Endothelial cell of umbilical vein (primary cell): ENCODE results near the gene KCNV2. TPM values are rescaled to one million over a fixed set of nuclear protein-coding genes. Genes with fewer than 3 reads are reported as not detected.

ENCODE experiments used
- BruUV-seq: library from RNA; stranded (reverse); fragments of 400-500 nt; replicated peaks from 2 replicates; lab custom pipeline; 2021; lab: Mats Ljungman, UMichigan
- CTCF ChIA-PET: fragments of 300-600, 350-600 bp; sonication (Branson Sonifier 250); formaldehyde crosslinking; loops from one replicate; lab custom pipeline; 2021; ENCODE audit warnings: antibody characterized with exemption, inconsistent platforms; lab: Charles Lee
- POLR2A ChIA-PET: fragments of 300-600, 350-600 bp; sonication (Branson Sonifier 250); formaldehyde crosslinking; loops from one replicate; lab custom pipeline; 2021; ENCODE audit warnings: antibody characterized with exemption, inconsistent platforms; lab: Charles Lee
- DNase-seq: peaks from one replicate; pipeline ENCODE4 v3.0.0-alpha.2; 2011; ENCODE audit warnings: low read depth, low spot score
- FAIRE-seq: peaks from 2 replicates; lab custom pipeline; 2011; peaks lifted over from hg19 to GRCh38; lab: Jason Lieb, UNC
- H2AFZ ChIP-seq: 2 replicates; pipeline ENCODE4 v1.6.0; 2012; ENCODE audit warnings: low read depth, low read length, control low read depth, inconsistent platforms
- H3K27ac ChIP-seq: 2 replicates; pipeline ENCODE4 v1.5.1; 2011; ENCODE audit warnings: low read depth, mild to moderate bottlenecking, control low read depth, low read length, moderate library complexity; ENCODE audit not compliant: insufficient read depth
- H3K27me3 ChIP-seq, 2 experiments: 2 replicates each; pipeline versions ENCODE4 v1.6.0 to v1.6.1; 2011; ENCODE audit warnings: low read length in 2 of 2, mixed read lengths in 1 of 2; ENCODE audit not compliant: control insufficient read depth in 2 of 2, insufficient read depth in 2 of 2
- H3K36me3 ChIP-seq, 2 experiments: 2 replicates in 1 of 2; 3 replicates in 1 of 2; pipeline ENCODE4 v1.5.1; 2011; ENCODE audit warnings: low read length in 2 of 2, mild to moderate bottlenecking in 1 of 2, moderate library complexity in 1 of 2; ENCODE audit not compliant: control insufficient read depth in 2 of 2, insufficient read depth in 2 of 2; ENCODE audit errors: extremely low read depth in 1 of 2
- H3K4me1 ChIP-seq: 3 replicates; pipeline ENCODE4 v1.5.1; 2011; ENCODE audit warnings: mild to moderate bottlenecking, low read length; ENCODE audit not compliant: control insufficient read depth, insufficient read depth; ENCODE audit errors: extremely low read depth
- H3K4me2 ChIP-seq: 2 replicates; pipeline ENCODE4 v1.6.1; 2011; ENCODE audit warnings: low read length, control low read depth, mixed read lengths; ENCODE audit not compliant: insufficient read depth
- H3K4me3 ChIP-seq, 3 experiments: fragments of 200-600 bp in 1 of 3; sonication (generic), shearing (Covaris generic) in 1 of 3; replicated peaks in 1 of 3; 2 replicates each; pipeline ENCODE4 v1.5.1; 2011 to 2016; ENCODE audit warnings: control low read depth in 3 of 3, low read length in 3 of 3, mild to moderate bottlenecking in 2 of 3, inconsistent platforms in 1 of 3, low read depth in 1 of 3, moderate library complexity in 1 of 3; ENCODE audit not compliant: insufficient read depth in 1 of 3
- H3K79me2 ChIP-seq: 2 replicates; pipeline ENCODE4 v1.6.0; 2012; ENCODE audit warnings: low read length, inconsistent platforms; ENCODE audit not compliant: control insufficient read depth, insufficient read depth
- H3K9ac ChIP-seq: replicated peaks from 2 replicates; pipeline ENCODE3; 2011; ENCODE audit warnings: low read length, control low read depth; ENCODE audit not compliant: insufficient read depth; ENCODE audit errors: extremely low read depth
- H3K9me1 ChIP-seq: replicated peaks from 3 replicates; pipeline ENCODE4 v1.6.0; 2011; ENCODE audit warnings: mild to moderate bottlenecking, low read length; ENCODE audit not compliant: control insufficient read depth, insufficient read depth; ENCODE audit errors: extremely low read depth
- H3K9me3 ChIP-seq: replicated peaks from 2 replicates; pipeline ENCODE4 v1.5.1; 2012; ENCODE audit warnings: low read length, inconsistent platforms; ENCODE audit not compliant: control insufficient read depth, insufficient read depth
- H4K20me1 ChIP-seq: replicated peaks from 2 replicates; pipeline ENCODE3; 2011; ENCODE audit warnings: mild to moderate bottlenecking, low read length; ENCODE audit not compliant: control insufficient read depth, insufficient read depth; ENCODE audit errors: extremely low read depth
- EZH2 ChIP-seq: IDR thresholded peaks from 2 replicates; pipeline ENCODE4 v1.6.1; 2012; ENCODE audit warnings: borderline replicate concordance, low read depth, mild to moderate bottlenecking, moderate library complexity, low read length, inconsistent platforms; ENCODE audit not compliant: severe bottlenecking
- FOS ChIP-seq: IDR thresholded peaks from 2 replicates; pipeline ENCODE4 v1.6.1; 2011; ENCODE audit warnings: mild to moderate bottlenecking, low read length, moderate library complexity, borderline replicate concordance; ENCODE audit not compliant: insufficient read depth
- GATA2 ChIP-seq: IDR thresholded peaks from 2 replicates; pipeline ENCODE4 v1.7.0; 2011; ENCODE audit warnings: low read depth, mild to moderate bottlenecking, moderate library complexity, mixed read lengths, low read length; ENCODE audit not compliant: insufficient read length, insufficient read depth
- JUN ChIP-seq: IDR thresholded peaks from 2 replicates; pipeline ENCODE4 v1.6.1; 2011; ENCODE audit warnings: borderline replicate concordance, low read depth; ENCODE audit not compliant: insufficient read length, insufficient read depth
- MYC ChIP-seq: IDR thresholded peaks from one replicate; pipeline ENCODE4 v1.6.1; 2011; ENCODE audit warnings: mild to moderate bottlenecking, low read depth, low read length
- POLR2A ChIP-seq: IDR thresholded peaks from 2 replicates; pipeline ENCODE4 v1.6.1; 2012; ENCODE audit warnings: low read depth, mild to moderate bottlenecking, control low read depth, low read length
- POLR2AphosphoS5 ChIP-seq: IDR thresholded peaks from 2 replicates; pipeline ENCODE4 v1.6.1; 2012; ENCODE audit warnings: low read depth, mild to moderate bottlenecking, control low read depth, low read length, moderate library complexity; ENCODE audit not compliant: insufficient read depth
- dilution Hi-C: fragments of 300-500 bp; cut with MboI; formaldehyde crosslinking; loops from one replicate; pipeline ENCODE4 v1.15.0; 2019; ENCODE audit warnings: low sequenced_read_pairs; ENCODE audit not compliant: extremely low pct_ligation_motif_present
- intact Hi-C: fragments of 100-400 bp; cut with micrococcal nuclease; formaldehyde crosslinking; loops from one replicate; pipeline ENCODE4 v1.10.0; 2022
- polyA plus RNA-seq, 4 experiments: library from polyadenylated mRNA; depleted of rRNA in 3 of 4; stranded (reverse) in 3 of 4; unstranded in 1 of 4; fragments of >200 nt; gene quantifications; 2 replicates each; pipeline versions ENCODE4 v1.2.1 to v1.2.3, GENCODE V29; 2011 to 2012; ENCODE audit warnings: missing spikeins in 1 of 4
- total RNA-seq: library from RNA; stranded (reverse); gene quantifications from 2 replicates; pipeline ENCODE4 v1.2.3, GENCODE V29; 2021
- TF ChIP-seq, protein P1 (sequence below): IDR thresholded peaks from 2 replicates; pipeline ENCODE4 v1.6.1; 2011; ENCODE audit not compliant: insufficient read depth, insufficient read length

KCNV2 gene
- total and polyA plus RNA-seq, 2 donors (not counting 3 experiments of a cell fraction or from before 2014, with no cell fraction given): not detected

GRCh38 chr9:2777454-2777853, 60.1 kb downstream of the KCNV2 start:
- no peaks in the 10 kb centered on the region for H3K4me1 ChIP-seq
- H3K4me3 ChIP-seq: no peak overlapping the region
- no peaks in the 10 kb centered on the region for H4K20me1 ChIP-seq
- dilution Hi-C loops (no loop called here), intact Hi-C loops (no loop called here)
- DNase-seq (no peak), FAIRE-seq (no peak)
- POLR2A ChIA-PET: no interaction called here
- CTCF ChIA-PET: no interaction called here
- no peaks in the 10 kb centered on the region for H3K9me3 ChIP-seq
- H3K27me3 ChIP-seq: no peaks in the 10 kb centered on the region
- no peak for TF ChIP-seq MYC
- TF ChIP-seq JUN: no peak
- TF ChIP-seq, protein P1, sequence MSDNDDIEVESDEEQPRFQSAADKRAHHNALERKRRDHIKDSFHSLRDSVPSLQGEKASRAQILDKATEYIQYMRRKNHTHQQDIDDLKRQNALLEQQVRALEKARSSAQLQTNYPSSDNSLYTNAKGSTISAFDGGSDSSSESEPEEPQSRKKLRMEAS: no peak
- no peak for TF ChIP-seq FOS
- TF ChIP-seq POLR2A: no peak
- H3K36me3 ChIP-seq: peaks cover 4 to 13% of the 10 kb centered on the region in 2 experiments
- H3K4me2 ChIP-seq: no peak overlapping the region
- no peak overlapping the region for H2AFZ ChIP-seq
- peaks cover 4% of the 10 kb centered on the region for H3K79me2 ChIP-seq
- H3K9me1 ChIP-seq: no peaks in the 10 kb centered on the region
- no peak overlapping the region for H3K9ac ChIP-seq
- no TSS peak for BruUV-seq
- H3K27ac ChIP-seq: no peak overlapping the region

GRCh38 chr9:2778816-2779215, 61.5 kb downstream of the KCNV2 start:
- TF ChIP-seq POLR2A (no peak), POLR2AphosphoS5 (no peak), MYC (no peak), JUN (no peak), EZH2 (no peak), GATA2 (no peak)
- TF ChIP-seq, protein P1: no peak
- intact Hi-C loops (no loop called here), dilution Hi-C loops (no loop called here)
- BruUV-seq: no TSS peak
- H3K79me2 ChIP-seq: peaks cover 2% of the 10 kb centered on the region
- H3K9ac ChIP-seq: no peak overlapping the region
- no peak for FAIRE-seq
- H3K9me1 ChIP-seq: no peaks in the 10 kb centered on the region
- no peaks in the 10 kb centered on the region for H3K4me1 ChIP-seq
- no peak overlapping the region for H3K4me2 ChIP-seq
- H4K20me1 ChIP-seq: no peaks in the 10 kb centered on the region
- H2AFZ ChIP-seq: no peak overlapping the region
- H3K4me3 ChIP-seq: no peak overlapping the region
- H3K27ac ChIP-seq: no peak overlapping the region
- no peak for DNase-seq
- ChIA-PET CTCF (no interaction called here), POLR2A (no interaction called here)
- no peaks in the 10 kb centered on the region for H3K9me3 ChIP-seq
- no peaks in the 10 kb centered on the region for H3K27me3 ChIP-seq
- peaks cover 4 to 10% of the 10 kb centered on the region in 2 experiments for H3K36me3 ChIP-seq

Other genes starting within 250 kb of the KCNV2 start
- 2.5 and 3.2 TPM in 2 replicates for gene VLDLR, start 95.7 kb upstream of the KCNV2 start, total RNA-seq
- gene VLDLR, start 95.7 kb upstream of the KCNV2 start, polyA plus RNA-seq: 0.47 and 0.49 TPM in 2 replicates
- 61.6 and 62.2 TPM in 2 replicates for gene PUM3, start 126.6 kb downstream of the KCNV2 start, total RNA-seq
- gene PUM3, start 126.6 kb downstream of the KCNV2 start, polyA plus RNA-seq: 12.2 and 17.0 TPM in 2 replicates